HepG2 (cell line): Measurements from ENCODE around the gene AXIN1. TPM values are rescaled to one million over a fixed set of nuclear protein-coding genes. Genes with fewer than 3 reads are reported as not detected.
A peak's percentile ranks its signal among the peaks of the same experiment; 100 is the strongest.

Experiments used
- BHLHE40 ChIP-seq: IDR thresholded peaks from 2 replicates; pipeline ENCODE4 v1.6.1; 2011; ENCODE audit warnings: low read length, improper control_type of control experiment
- FOXA1 ChIP-seq, 2 experiments: fragments of 450-650 bp in 1 of 2; sonication (generic) in 1 of 2; formaldehyde crosslinking in 1 of 2; IDR thresholded peaks; 2 replicates each; pipeline versions ENCODE4 v1.4.0 to v1.6.1; 2016 to 2020; ENCODE audit warnings: missing genetic modification reagents in 1 of 2
- KAT2B ChIP-seq: fragments of 150-350 bp; IDR thresholded peaks from 2 replicates; pipeline ENCODE4 v1.6.1; 2014; ENCODE audit warnings: low read depth, low read length, borderline replicate concordance
- LBX2 ChIP-seq: sonication (generic); formaldehyde crosslinking; IDR thresholded peaks from 2 replicates; pipeline ENCODE4 v1.5.0; 2020; ENCODE audit warnings: missing genetic modification reagents, mild to moderate bottlenecking, borderline replicate concordance
- MIXL1 ChIP-seq: IDR thresholded peaks from 2 replicates; pipeline ENCODE4 v1.6.1; 2016
- PHB2 ChIP-seq: fragments of 450-650 bp; IDR thresholded peaks from 2 replicates; pipeline ENCODE4 v1.6.1; 2018; ENCODE audit not compliant: partially characterized antibody
- PITX1 ChIP-seq: sonication (generic); formaldehyde crosslinking; IDR thresholded peaks from 2 replicates; pipeline ENCODE4 v1.5.1; 2020; ENCODE audit warnings: mild to moderate bottlenecking, missing genetic modification reagents
- RBM22 ChIP-seq: fragments of 200-400 bp; formaldehyde crosslinking; optimal IDR thresholded peaks from 2 replicates; pipeline ENCODE3; 2017; ENCODE audit warnings: mild to moderate bottlenecking, low read length, moderate library complexity
- TBX2 ChIP-seq: sonication (generic); formaldehyde crosslinking; IDR thresholded peaks from 2 replicates; pipeline ENCODE4 v1.5.0; 2020; ENCODE audit warnings: missing genetic modification reagents, mild to moderate bottlenecking, borderline replicate concordance
- TEAD3 ChIP-seq: optimal IDR thresholded peaks from 2 replicates; pipeline ENCODE3; 2016; ENCODE audit warnings: borderline replicate concordance
- ZBTB39 ChIP-seq: sonication (generic); formaldehyde crosslinking; IDR thresholded peaks from 2 replicates; pipeline ENCODE4 v1.5.0; 2020; ENCODE audit warnings: missing genetic modification reagents
- ZNF317 ChIP-seq: sonication (generic); formaldehyde crosslinking; IDR thresholded peaks from 2 replicates; pipeline ENCODE4 v1.5.0; 2020; ENCODE audit warnings: mild to moderate bottlenecking, missing genetic modification reagents
- ZNF577 ChIP-seq: sonication (generic); formaldehyde crosslinking; IDR thresholded peaks from 2 replicates; pipeline ENCODE4 v1.4.0; 2020; ENCODE audit warnings: mild to moderate bottlenecking, low read depth, missing genetic modification reagents, borderline replicate concordance
- ZNF589 ChIP-seq: sonication (generic); formaldehyde crosslinking; conservative IDR thresholded peaks from 2 replicates; pipeline ENCODE4 v1.8.0; 2022; ENCODE audit warnings: mild to moderate bottlenecking, moderate library complexity, missing genetic modification reagents
- ZNF597 ChIP-seq: sonication (generic); formaldehyde crosslinking; IDR thresholded peaks from 2 replicates; pipeline ENCODE4 v1.5.0; 2020; ENCODE audit warnings: missing genetic modification reagents
- ZNF607 ChIP-seq: sonication (generic); formaldehyde crosslinking; IDR thresholded peaks from 2 replicates; pipeline ENCODE4 v1.5.1; 2020; ENCODE audit warnings: missing genetic modification reagents, mild to moderate bottlenecking, borderline replicate concordance
- ZNF672 ChIP-seq: sonication (generic); formaldehyde crosslinking; IDR thresholded peaks from 2 replicates; pipeline ENCODE4 v1.8.1; 2022; ENCODE audit warnings: missing genetic modification reagents
- ZNF7 ChIP-seq: IDR thresholded peaks from 2 replicates; pipeline ENCODE4 v1.6.1; 2016; ENCODE audit warnings: missing biosample characterization, missing genetic modification reagents
- ZNF709 ChIP-seq: sonication (generic); formaldehyde crosslinking; IDR thresholded peaks from 2 replicates; pipeline ENCODE4 v1.5.0; 2020; ENCODE audit warnings: mild to moderate bottlenecking, missing genetic modification reagents
- ZNF775 ChIP-seq: sonication (generic); formaldehyde crosslinking; IDR thresholded peaks from 2 replicates; pipeline ENCODE4 v1.4.0; 2020; ENCODE audit warnings: missing genetic modification reagents, mild to moderate bottlenecking, moderate library complexity, borderline replicate concordance
- ZZZ3 ChIP-seq: sonication (generic); formaldehyde crosslinking; IDR thresholded peaks from 2 replicates; pipeline ENCODE4 v1.4.0; 2020; ENCODE audit warnings: missing genetic modification reagents, mild to moderate bottlenecking, borderline replicate concordance
- polyA plus RNA-seq, 8 experiments: library from polyadenylated mRNA; depleted of rRNA in 3 of 8; stranded (reverse) in 7 of 8; unstranded in 1 of 8; fragments of >200 nt; fragmentation: Illumina TruSeq in 4 of 8; extraction: Trizol in 4 of 8; gene quantifications; 2 replicates each; pipeline versions ENCODE4 v1.2.1 to v1.2.3, GENCODE V29; 2011 to 2016; ENCODE audit warnings: low read depth in 4 of 8, missing spikeins in 1 of 8, mixed read lengths in 1 of 8; ENCODE audit not compliant: insufficient read depth in 1 of 8
- total RNA-seq, 5 experiments: library from RNA; depleted of rRNA; stranded (reverse); fragments of >200 nt; fragmentation: Illumina TruSeq; extraction: Trizol; gene quantifications; 2 replicates each; pipeline ENCODE4 v1.2.3, GENCODE V29; 2016; ENCODE audit warnings: low read depth in 1 of 5
- TF ChIP-seq, protein P1 (sequence below): sonication (generic); formaldehyde crosslinking; IDR thresholded peaks from 2 replicates; pipeline ENCODE4 v1.4.0; 2020; ENCODE audit warnings: mild to moderate bottlenecking, missing genetic modification reagents, borderline replicate concordance

The AXIN1 gene
- total and polyA plus RNA-seq, 2 of the 13 experiments (the other 11 are each of a cell fraction or from before 2014, with no cell fraction given): 24.0 to 26.0 TPM

DNA sequence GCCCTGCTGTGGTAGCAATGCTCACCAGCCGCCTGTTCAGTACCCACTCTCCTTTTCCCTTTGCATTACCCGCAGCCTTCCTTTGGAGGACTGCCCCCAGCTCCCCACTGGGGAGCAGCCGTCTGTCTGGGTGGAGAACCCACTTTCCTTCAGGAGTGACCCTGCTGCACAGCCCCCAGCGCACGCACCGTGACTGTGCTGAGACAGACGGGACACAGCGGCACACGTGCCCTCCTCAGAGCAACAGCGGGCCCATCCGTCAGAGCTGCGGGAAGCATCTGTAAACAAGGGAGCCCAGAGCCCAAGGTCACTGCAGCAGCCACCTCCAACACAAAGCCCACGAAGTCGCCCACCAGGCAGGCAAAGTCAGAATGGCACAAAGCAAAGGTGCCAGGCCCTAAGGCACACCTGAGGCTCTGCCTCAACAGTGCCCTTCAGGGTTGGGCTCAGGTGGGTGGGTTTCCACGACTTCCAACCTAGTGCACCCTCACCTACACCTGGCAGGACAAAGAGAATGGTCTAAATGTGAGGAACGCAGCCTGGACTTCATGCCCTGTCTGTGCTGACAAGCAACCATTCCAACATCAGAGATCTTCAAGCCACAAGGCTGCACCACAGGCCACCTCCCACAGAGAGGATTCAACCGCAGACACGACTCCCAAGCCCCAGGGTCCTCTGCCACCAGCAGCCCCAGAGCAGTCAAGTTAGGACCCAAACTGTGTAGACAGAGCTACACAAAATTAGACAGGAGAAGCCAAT lies 9.9 kb downstream of the AXIN1 start (continued):
- no peak for TF ChIP-seq ZNF775
- TF ChIP-seq LBX2 (CRISPR knock-in tag): no peak
- peak; percentile 92 for TF ChIP-seq BHLHE40
- TF ChIP-seq PHB2: no peak
- TF ChIP-seq ZBTB39 (CRISPR knock-in tag): 0 out of 2 replicates have a peak, but pooled peaks have one; percentile 40
- TF ChIP-seq FOXA1 (IDR thresholded peaks at IDR 0.05): 0 out of 2 replicates have a peak, but pooled peaks have one; percentile 38
- TF ChIP-seq FOXA1 (CRISPR knock-in tag; IDR thresholded peaks at IDR 0.05): peak; percentile 100
- no peak for TF ChIP-seq ZNF317 (CRISPR knock-in tag)
- TF ChIP-seq ZNF577: no peak
- TF ChIP-seq ZNF672 (CRISPR knock-in tag): no peak
- TF ChIP-seq, protein P1, sequence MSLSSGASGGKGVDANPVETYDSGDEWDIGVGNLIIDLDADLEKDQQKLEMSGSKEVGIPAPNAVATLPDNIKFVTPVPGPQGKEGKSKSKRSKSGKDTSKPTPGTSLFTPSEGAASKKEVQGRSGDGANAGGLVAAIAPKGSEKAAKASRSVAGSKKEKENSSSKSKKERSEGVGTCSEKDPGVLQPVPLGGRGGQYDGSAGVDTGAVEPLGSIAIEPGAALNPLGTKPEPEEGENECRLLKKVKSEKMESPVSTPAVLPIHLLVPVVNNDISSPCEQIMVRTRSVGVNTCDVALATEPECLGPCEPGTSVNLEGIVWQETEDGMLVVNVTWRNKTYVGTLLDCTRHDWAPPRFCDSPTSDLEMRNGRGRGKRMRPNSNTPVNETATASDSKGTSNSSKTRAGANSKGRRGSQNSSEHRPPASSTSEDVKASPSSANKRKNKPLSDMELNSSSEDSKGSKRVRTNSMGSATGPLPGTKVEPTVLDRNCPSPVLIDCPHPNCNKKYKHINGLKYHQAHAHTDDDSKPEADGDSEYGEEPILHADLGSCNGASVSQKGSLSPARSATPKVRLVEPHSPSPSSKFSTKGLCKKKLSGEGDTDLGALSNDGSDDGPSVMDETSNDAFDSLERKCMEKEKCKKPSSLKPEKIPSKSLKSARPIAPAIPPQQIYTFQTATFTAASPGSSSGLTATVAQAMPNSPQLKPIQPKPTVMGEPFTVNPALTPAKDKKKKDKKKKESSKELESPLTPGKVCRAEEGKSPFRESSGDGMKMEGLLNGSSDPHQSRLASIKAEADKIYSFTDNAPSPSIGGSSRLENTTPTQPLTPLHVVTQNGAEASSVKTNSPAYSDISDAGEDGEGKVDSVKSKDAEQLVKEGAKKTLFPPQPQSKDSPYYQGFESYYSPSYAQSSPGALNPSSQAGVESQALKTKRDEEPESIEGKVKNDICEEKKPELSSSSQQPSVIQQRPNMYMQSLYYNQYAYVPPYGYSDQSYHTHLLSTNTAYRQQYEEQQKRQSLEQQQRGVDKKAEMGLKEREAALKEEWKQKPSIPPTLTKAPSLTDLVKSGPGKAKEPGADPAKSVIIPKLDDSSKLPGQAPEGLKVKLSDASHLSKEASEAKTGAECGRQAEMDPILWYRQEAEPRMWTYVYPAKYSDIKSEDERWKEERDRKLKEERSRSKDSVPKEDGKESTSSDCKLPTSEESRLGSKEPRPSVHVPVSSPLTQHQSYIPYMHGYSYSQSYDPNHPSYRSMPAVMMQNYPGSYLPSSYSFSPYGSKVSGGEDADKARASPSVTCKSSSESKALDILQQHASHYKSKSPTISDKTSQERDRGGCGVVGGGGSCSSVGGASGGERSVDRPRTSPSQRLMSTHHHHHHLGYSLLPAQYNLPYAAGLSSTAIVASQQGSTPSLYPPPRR (CRISPR knock-in tag): peak; percentile 68; the same call in 1 of the 2 replicates
- TF ChIP-seq PITX1 (CRISPR knock-in tag): peak; percentile 37; the same call in 1 of the 2 replicates
- TF ChIP-seq ZNF589: no peak
- TF ChIP-seq KAT2B: no peak
- no peak for TF ChIP-seq MIXL1 (CRISPR knock-in tag)
- TF ChIP-seq TEAD3 (CRISPR knock-in tag): peak; percentile 73
- TF ChIP-seq RBM22: peak; percentile 95
- TF ChIP-seq ZNF709 (CRISPR knock-in tag): no peak
- no peak for TF ChIP-seq ZNF597 (CRISPR knock-in tag)
- TF ChIP-seq ZZZ3 (CRISPR knock-in tag): no peak; the same call in 1 of the 2 replicates
- TF ChIP-seq TBX2 (CRISPR knock-in tag): peak; percentile 76
- peak; percentile 95 for TF ChIP-seq ZNF607 (CRISPR knock-in tag)
- TF ChIP-seq ZNF7 (CRISPR knock-in tag): no peak
